Measurements from ENCODE around the gene LACC1. TPM values are rescaled to one million over a fixed set of nuclear protein-coding genes. Genes with fewer than 3 reads are reported as not detected.

Gene LACC1
- total and polyA plus RNA-seq, 2 of the 8 experiments (the other 6 are each of a cell fraction or from before 2014, with no cell fraction given), result 0.57 to 3.6 TPM

DNA sequence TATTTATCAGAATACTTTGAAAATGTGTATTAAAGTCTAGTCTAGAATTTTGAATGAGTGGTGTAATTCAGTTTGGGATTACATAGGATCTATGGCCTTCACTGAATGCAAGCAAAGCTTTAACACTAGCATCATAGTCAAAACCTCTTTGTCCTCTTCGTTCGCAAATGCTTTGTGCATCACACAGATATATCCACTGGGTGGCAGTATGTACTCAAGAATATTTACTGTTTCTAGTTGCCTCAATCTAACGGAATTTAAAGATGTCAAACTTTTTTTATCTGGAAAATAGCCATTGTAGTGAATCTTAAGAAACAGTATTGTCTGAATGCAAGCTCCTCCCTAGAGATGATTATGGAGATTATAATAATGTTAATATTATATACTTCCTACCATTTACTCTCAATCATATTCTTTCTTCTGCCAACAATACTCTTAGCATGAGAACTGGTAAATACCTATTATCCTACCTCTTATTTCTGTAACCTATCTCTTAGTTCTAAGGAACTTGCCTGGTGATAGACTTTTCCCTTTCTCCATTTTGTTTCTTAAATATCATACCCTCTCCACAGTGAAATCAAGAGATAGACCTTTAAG, 25.8 kb downstream of the LACC1 start:
- Histone ChIP-seq H3K4ac (replicated peaks; ENCODE audit: insufficient read length, low read depth, low read length) (no peak overlapping the region), H3K9ac (replicated peaks in 1 of 4; ENCODE audit: extremely low read depth in 1 of 4, low read depth in 3 of 4, low read length in 3 of 4) (no peak overlapping the region), H3K79me2 (ENCODE audit: control insufficient read depth in 1 of 2, insufficient read depth in 2 of 2, low read length in 2 of 2) (no peaks in the 10 kb centered on the region), H4K8ac (ENCODE audit: extremely low read depth, insufficient read depth, low read length) (no peak overlapping the region), H3K14ac (ENCODE audit: insufficient read length) (no peak overlapping the region), H2BK5ac (ENCODE audit: low read depth, low read length) (no peak overlapping the region), H2AFZ (ENCODE audit: low read length) (no peak overlapping the region), H3K79me1 (ENCODE audit: low read depth, low read length) (no peaks in the 10 kb centered on the region), H2BK20ac (ENCODE audit: low read length) (no peak overlapping the region), H3K9me3 (ENCODE audit: insufficient read depth in 2 of 2, low read depth in 1 of 2, low read length in 1 of 2) (no peaks in the 10 kb centered on the region), H4K91ac (replicated peaks; ENCODE audit: insufficient read length, low read length) (no peak overlapping the region), H3K36me3 (ENCODE audit: control insufficient read depth in 2 of 4, insufficient read depth in 4 of 4, low read length in 3 of 4) (no peaks in the 10 kb centered on the region), H3K56ac (replicated peaks; ENCODE audit: insufficient read length, low read depth, low read length) (no peak overlapping the region), H2BK120ac (replicated peaks; ENCODE audit: low read depth, low read length) (no peak overlapping the region), H3K4me2 (ENCODE audit: insufficient read depth in 1 of 2, low read depth in 2 of 2, low read length in 2 of 2) (no peak overlapping the region), H3K4me3 (ENCODE audit: extremely low read depth in 1 of 4, insufficient read depth in 2 of 4, low read depth in 3 of 4, low read length in 4 of 4) (no peak overlapping the region), H2BK15ac (ENCODE audit: low read length) (no peak overlapping the region), H3K4me1 (replicated peaks in 1 of 4; ENCODE audit: control insufficient read depth in 3 of 4, insufficient read depth in 4 of 4, low read length in 3 of 4) (no peaks in the 10 kb centered on the region), H3K27ac (ENCODE audit: low read depth, low read length) (no peak overlapping the region), H3K18ac (ENCODE audit: extremely low read depth, low read length) (no peak overlapping the region), H3K27me3 (replicated peaks in 1 of 4; ENCODE audit: control insufficient read depth in 3 of 4, extremely low read depth in 1 of 4, insufficient read depth in 3 of 4, low read length in 3 of 4) (no peaks in the 10 kb centered on the region), H3K23ac (ENCODE audit: insufficient read length) (no peak overlapping the region), H4K5ac (ENCODE audit: insufficient read length, low read depth, low read length) (no peak overlapping the region), H2AK5ac (ENCODE audit: low read depth, low read length) (no peak overlapping the region), H2BK12ac (ENCODE audit: low read depth, low read length) (no peak overlapping the region), H4K20me1 (replicated peaks in 1 of 2; ENCODE audit: control insufficient read depth in 1 of 2, insufficient read depth in 2 of 2, low read length in 2 of 2) (no peaks in the 10 kb centered on the region), H3K23me2 (ENCODE audit: low read depth, low read length) (no peaks in the 10 kb centered on the region)
- FAIRE-seq, result peak; percentile 78
- CTCF ChIA-PET (ENCODE audit: partially characterized antibody), result interaction anchor here (0.6 to 2.7 kb wide), 22 partner anchors 10 to 559 kb away, joined by 3 to 9 read pairs (median 3); no protein-coding TSS in a partner anchor
- WGBS, 2 experiments (ENCODE audit: extremely low coverage in 1 of 2, insufficient coverage in 1 of 2, insufficient read length in 1 of 2, insufficient replicate concordance in 2 of 2, low coverage in 1 of 2, low lambda C conversion rate in 2 of 2, missing lambda C conversion rate in 1 of 2), result 10% methylated on average over 3 of the region's 3 CpGs; no CpG with 5 or more reads in 1 of the 2 experiments
- POLR2A ChIA-PET (ENCODE audit: partially characterized antibody), result no interaction called here
- no peak for DNase-seq (ENCODE audit: low read depth in 1 of 2, low spot score in 2 of 2)
- TF ChIP-seq FOSL1 (IDR thresholded peaks at IDR 0.05; ENCODE audit: insufficient read depth, low read depth, low read length), result no peak
- TF ChIP-seq POLR2AphosphoS5 (IDR thresholded peaks at IDR 0.05; ENCODE audit: low read depth, low read length), result no peak
- no peak for TF ChIP-seq SIRT6 (IDR thresholded peaks at IDR 0.05; ENCODE audit: low read length)
- no peak for TF ChIP-seq SIX5 (IDR thresholded peaks at IDR 0.05; ENCODE audit: low read depth, low read length)
- peak in 2 of 3 experiments; percentile 54 to 75; a peak in 3 of 4 replicates for TF ChIP-seq CTCF (IDR thresholded peaks at IDR 0.05; ENCODE audit: control extremely low read depth in 1 of 3, insufficient read depth in 1 of 3, low read depth in 1 of 3, low read length in 3 of 3)
- TF ChIP-seq SP2 (IDR thresholded peaks at IDR 0.05; ENCODE audit: low read length), result no peak
- no peak for TF ChIP-seq CHD1 (IDR thresholded peaks at IDR 0.05; ENCODE audit: low read depth, low read length)
- TF ChIP-seq EP300 (IDR thresholded peaks at IDR 0.05; ENCODE audit: borderline replicate concordance in 1 of 2, low read depth in 2 of 2, low read length in 2 of 2), result no peak
- TF ChIP-seq TEAD4 (IDR thresholded peaks at IDR 0.05; ENCODE audit: low read depth, low read length), result peak; percentile 37; the same call in 1 of the 2 replicates
- TF ChIP-seq MAFK (IDR thresholded peaks at IDR 0.05; ENCODE audit: low read depth, low read length), result no peak
- no peak for TF ChIP-seq ASH2L (IDR thresholded peaks at IDR 0.05; ENCODE audit: low read length)
- TF ChIP-seq, protein P1, sequence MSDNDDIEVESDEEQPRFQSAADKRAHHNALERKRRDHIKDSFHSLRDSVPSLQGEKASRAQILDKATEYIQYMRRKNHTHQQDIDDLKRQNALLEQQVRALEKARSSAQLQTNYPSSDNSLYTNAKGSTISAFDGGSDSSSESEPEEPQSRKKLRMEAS (IDR thresholded peaks at IDR 0.05), result no peak
